Vagina (tissue), 2 donors: ENCODE data around the gene ZDHHC17.

Experiments
- POLR2A ChIP-seq, 2 donors: fragments of 450-650 bp; IDR thresholded peaks; one replicate each; pipeline ENCODE4 v1.6.1; 2017; ENCODE audit warnings: antibody characterized with exemption in 2 of 2, mild to moderate bottlenecking in 2 of 2, moderate library complexity in 2 of 2
- POLR2AphosphoS5 ChIP-seq, 2 donors: sonication (generic); formaldehyde crosslinking; IDR thresholded peaks; one replicate each; pipeline ENCODE4 v1.9.0; 2017; ENCODE audit warnings: antibody characterized with exemption in 2 of 2, mild to moderate bottlenecking in 2 of 2, low read depth in 1 of 2; ENCODE audit not compliant: insufficient read depth in 1 of 2
- TF ChIP-seq, protein P1 (sequence below), 3 experiments: fragments of 450-650 bp in 2 of 3; fragments of 200-600 bp in 1 of 3; sonication (generic) in 1 of 3; IDR thresholded peaks; one replicate each; pipeline ENCODE4 v1.5.1; 2017 to 2019; ENCODE audit warnings: antibody characterized with exemption in 3 of 3, mild to moderate bottlenecking in 2 of 3, moderate library complexity in 2 of 3

DNA sequence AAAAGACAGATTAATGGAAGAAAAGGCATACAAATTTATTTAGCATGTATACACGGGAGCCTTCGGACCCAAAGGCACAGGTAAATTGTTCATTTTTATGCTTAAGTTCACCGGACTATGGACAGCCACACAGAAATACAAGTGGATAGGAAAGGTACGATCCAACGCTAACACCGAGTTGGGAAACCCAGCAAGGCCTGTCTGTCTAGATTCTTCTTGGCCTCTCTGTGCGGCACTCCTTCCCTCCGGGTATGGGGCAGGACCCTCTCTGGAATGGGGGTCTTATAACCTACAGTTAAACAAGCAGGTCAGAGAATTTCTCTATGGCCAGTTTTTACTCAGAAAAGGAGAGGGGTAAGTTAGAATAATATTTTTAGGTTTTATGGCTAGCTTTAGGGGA lies 23.4 kb upstream of the ZDHHC17 start:
- TF ChIP-seq, protein P1, sequence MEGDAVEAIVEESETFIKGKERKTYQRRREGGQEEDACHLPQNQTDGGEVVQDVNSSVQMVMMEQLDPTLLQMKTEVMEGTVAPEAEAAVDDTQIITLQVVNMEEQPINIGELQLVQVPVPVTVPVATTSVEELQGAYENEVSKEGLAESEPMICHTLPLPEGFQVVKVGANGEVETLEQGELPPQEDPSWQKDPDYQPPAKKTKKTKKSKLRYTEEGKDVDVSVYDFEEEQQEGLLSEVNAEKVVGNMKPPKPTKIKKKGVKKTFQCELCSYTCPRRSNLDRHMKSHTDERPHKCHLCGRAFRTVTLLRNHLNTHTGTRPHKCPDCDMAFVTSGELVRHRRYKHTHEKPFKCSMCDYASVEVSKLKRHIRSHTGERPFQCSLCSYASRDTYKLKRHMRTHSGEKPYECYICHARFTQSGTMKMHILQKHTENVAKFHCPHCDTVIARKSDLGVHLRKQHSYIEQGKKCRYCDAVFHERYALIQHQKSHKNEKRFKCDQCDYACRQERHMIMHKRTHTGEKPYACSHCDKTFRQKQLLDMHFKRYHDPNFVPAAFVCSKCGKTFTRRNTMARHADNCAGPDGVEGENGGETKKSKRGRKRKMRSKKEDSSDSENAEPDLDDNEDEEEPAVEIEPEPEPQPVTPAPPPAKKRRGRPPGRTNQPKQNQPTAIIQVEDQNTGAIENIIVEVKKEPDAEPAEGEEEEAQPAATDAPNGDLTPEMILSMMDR (IDR thresholded peaks at IDR 0.05) = no peak
- TF ChIP-seq POLR2A (IDR thresholded peaks at IDR 0.05) (no peak), POLR2AphosphoS5 (IDR thresholded peaks at IDR 0.05; ENCODE audit: insufficient read depth in 1 of 2, low read depth in 1 of 2) (no peak)
